ENCODE measurements around the gene TOR4A.
A peak's percentile ranks its signal among the peaks of the same experiment; 100 is the strongest.
"Not testable (repeated sequence)": the region's sequence is repeated elsewhere in the genome, so short reads cannot be mapped to it uniquely, and the experiment has no call there.

Gene TOR4A

DNA sequence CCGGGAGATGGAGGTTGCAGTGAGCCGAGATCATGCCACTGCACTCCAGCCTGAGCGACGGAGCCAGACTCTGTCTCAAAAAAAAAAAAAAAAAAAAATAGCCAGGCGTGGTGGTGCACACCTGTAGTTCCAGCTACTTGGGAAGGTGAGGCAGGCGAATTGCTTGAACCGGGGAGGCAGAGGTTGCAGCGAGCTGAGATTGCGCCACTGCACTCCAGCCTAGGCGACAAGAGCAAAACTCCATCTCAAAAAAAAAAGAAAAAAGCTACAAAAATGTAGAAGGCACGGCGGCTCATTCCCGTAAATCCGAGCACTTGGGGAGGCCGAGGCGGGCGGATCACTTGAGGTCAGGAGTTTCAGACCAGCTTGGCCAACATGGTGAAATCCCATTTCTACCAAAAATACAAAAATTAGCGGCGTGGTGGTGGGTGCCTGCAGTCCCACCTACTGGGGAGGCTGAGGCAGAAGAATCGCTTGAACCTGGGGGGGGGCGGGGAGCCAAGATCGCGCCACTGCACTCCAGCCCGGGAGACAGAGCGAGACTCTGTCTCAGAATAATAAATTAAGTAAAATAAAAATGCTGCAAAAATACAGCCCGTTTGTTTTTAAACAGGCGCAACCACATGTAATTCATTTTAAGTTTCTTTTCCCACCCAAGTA, 37.9 kb upstream of the TOR4A start:
- not testable (repeated sequence) for DNase-seq

DNA sequence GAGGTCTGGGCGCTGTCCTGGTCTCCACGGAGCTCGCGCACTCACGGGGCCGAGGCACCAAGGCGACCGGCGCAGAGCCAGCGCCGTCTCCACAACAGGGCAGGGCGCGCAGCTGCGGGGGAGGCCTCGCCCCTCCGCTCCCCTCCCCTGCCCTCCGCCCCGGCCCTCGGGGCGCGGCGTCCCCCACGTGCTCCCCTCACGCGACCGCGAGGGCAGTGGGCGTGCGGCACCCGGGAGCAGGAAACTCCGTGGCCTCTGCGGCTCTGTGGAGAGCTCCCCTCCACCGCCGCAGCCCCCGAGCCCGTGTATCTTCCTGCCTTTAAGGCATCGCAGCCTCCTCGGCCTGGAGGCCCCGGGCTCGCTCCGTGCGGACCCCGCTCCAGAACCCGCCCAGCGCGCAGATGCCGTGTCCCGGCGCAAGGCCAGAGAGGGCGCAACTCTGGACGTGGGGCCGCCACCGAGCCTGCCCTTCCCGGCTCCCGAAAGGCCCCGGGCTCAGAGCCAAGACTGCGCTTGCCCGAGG, 37.1 kb upstream of the TOR4A start:
- peak; percentile 92 for DNase-seq

DNA sequence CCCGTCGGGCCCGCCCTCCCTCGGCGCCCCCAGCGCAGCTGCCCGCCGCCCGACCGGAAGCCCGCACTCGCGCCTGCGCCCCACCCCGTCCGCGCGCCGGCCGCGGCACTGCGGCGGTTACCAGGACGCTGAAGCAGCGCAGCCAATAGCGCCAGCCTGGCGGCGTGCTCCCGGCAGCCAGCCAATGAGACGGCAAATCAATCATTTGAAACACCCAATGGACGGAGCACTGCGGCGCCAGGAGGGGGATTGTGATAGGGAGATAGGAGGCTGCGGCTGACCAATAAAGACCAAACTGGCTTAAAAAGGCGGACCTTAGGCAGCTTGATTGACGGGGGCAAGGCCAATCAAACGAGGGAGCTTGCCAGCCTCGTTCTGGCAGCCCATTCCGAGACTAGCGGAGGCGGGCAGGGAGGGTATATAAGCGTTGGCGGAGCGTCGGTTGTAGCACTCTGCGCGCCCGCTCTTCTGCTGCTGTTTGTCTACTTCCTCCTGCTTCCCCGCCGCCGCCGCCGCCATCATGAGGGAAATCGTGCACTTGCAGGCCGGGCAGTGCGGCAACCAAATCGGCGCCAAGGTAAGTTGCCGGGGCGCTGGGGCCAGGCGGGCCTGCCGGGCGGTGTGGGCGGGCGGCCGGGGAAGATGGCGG, 36.6 kb upstream of the TOR4A start, which contains the start of gene TUBB4B:
Gene TUBB4B (plus strand): TSS at position 447 of the 649 bp plus-strand sequence. CDS start 74 bp downstream, at position 521.
- peak; percentile 100 for DNase-seq

DNA sequence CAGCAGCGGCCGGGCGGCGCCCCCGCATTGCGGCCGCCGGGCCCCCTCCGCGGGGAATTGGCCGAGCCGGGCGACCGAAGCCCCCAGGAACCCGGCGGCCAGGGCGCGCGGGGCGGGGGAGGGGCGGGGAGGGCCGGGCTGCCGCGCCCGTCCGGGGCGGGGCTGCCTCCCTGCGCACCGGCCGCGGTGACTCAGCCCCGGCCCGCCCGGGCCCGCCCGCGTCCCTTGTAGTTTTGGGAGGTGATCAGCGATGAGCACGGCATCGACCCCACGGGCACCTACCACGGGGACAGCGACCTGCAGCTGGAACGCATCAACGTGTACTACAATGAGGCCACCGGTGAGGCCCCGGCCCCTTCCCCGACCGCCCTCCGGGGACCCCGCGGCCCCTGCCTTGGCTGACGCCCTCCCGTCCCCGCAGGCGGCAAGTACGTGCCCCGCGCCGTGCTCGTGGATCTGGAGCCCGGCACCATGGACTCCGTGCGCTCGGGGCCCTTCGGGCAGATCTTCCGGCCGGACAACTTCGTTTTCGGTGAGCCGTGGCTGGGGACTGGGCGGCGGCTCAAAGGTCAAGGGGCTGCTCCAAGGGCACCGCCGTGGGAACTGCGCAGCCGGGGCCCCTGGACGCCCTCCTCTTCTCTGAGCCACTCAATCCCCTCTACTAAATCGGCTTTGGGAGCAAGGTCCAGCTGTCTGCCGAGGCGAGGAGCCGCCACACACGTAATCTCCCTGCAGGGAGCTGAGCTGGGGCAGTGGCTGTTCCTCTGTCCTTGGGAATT, 35.8 kb upstream of the TOR4A start:
- peak; percentile 66 for DNase-seq

DNA sequence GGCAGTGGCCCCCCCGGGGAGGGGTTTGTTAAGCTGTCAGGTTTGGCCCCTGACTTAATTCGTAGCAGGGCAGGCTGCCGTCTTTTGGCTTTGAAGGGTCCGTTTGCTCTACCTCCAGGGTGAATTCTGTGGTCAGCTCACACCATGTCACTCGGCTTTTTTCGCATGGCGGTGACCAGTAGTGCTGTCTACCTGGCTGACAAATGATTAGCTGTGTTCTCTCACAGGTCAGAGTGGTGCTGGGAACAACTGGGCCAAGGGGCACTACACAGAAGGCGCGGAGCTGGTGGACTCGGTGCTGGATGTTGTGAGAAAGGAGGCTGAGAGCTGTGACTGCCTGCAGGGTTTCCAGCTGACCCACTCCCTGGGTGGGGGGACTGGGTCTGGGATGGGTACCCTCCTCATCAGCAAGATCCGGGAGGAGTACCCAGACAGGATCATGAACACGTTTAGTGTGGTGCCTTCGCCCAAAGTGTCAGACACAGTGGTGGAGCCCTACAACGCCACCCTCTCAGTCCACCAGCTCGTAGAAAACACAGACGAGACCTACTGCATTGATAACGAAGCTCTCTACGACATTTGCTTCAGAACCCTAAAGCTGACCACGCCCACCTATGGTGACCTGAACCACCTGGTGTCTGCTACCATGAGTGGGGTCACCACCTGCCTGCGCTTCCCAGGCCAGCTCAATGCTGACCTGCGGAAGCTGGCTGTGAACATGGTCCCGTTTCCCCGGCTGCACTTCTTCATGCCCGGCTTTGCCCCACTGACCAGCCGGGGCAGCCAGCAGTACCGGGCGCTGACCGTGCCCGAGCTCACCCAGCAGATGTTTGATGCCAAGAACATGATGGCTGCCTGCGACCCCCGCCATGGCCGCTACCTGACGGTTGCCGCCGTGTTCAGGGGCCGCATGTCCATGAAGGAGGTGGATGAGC, 35.0 kb upstream of the TOR4A start:
- no peak for DNase-seq

DNA sequence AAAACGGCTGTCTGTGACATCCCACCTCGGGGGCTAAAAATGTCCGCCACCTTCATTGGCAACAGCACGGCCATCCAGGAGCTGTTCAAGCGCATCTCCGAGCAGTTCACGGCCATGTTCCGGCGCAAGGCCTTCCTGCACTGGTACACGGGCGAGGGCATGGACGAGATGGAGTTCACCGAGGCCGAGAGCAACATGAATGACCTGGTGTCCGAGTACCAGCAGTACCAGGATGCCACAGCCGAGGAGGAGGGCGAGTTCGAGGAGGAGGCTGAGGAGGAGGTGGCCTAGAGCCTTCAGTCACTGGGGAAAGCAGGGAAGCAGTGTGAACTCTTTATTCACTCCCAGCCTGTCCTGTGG, 34.3 kb upstream of the TOR4A start:
- not testable (repeated sequence) for DNase-seq

DNA sequence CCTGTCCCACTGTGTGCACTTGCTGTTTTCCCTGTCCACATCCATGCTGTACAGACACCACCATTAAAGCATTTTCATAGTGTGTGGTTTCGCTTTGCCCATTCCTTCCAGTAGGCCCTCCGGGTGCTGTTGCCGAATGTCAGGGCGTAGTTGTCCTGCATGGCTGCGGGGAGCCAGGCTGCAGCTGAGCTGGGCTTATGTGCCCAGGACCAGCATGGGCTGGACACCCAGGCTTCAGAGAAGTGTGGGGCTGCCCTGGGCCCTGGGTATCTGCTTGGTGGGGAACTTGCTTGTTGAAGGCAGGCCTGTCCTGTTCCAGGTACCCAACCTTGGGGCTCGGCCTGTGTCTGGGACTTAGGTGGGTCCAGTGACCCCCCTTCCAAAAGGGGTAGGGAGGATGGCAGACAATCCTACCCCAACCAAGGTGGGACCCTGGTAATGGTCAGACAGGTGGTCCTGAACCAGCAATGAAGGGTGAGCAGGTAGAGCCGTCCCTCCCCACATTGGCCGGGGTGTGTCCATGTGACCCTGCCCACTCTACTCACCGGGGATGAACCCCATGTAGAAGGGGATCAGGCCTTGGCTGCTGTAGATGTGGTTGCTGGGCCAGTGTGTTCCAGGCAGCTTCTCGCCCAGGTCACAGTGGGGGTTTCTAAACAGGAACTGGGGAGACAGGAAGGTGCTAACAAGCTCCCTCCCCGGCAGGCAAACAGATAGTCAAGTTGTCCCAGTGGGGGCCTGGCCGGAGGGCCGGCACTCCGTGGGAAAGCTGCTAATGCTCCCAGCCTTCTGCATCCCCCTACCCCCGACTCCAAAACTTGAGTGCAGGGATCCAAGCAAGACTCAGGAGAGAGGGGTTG, 33.7 kb upstream of the TOR4A start:
- DNase-seq, result peak; percentile 85

DNA sequence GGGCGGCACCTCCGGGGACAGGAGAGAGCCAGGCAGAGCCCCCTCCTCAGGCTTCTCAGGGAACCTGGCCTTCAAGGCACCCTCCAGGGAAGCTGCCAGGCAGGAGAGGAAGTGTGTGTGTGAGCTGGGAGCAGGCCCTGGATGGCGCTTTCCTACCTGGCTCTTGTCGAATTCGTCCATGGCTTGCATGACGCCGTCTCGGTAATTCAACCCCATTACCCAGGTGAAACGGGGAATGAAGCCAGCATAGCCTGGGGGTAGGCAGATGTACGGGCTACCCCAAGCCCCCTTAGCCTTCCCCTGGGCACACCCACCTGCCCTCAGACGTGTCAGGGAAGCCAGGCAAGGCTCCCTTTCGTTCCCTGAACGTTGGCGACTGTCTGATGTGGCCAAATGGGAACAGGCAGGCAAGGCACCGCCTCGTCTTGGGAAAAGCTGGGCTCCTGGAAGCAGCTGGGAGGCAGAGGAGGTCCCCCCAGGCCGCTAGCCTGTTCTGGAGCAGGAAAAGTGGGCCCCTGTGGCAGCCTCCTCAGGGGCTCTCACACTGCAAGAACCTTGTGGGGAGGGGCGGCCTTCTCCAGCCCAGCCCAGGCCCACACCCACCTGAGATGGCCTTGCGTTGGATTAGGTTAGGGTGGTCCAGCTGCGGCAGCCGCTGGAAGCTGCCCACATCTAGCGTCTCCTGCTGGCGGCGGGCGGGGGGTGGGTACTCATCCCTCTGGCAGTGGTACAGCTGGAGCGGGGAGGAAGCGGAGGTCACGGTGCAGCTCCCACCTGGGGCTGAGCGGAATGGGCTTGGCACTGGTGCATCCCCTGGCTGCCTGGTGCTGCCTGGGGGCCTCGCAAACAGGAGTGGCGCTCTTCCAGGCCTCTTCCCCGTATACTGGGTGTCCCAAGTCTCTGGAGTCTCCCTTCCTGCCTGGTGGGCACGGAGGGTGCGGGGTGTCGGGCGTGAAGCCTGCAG, 32.8 kb upstream of the TOR4A start:
- peak; percentile 90 for DNase-seq

DNA sequence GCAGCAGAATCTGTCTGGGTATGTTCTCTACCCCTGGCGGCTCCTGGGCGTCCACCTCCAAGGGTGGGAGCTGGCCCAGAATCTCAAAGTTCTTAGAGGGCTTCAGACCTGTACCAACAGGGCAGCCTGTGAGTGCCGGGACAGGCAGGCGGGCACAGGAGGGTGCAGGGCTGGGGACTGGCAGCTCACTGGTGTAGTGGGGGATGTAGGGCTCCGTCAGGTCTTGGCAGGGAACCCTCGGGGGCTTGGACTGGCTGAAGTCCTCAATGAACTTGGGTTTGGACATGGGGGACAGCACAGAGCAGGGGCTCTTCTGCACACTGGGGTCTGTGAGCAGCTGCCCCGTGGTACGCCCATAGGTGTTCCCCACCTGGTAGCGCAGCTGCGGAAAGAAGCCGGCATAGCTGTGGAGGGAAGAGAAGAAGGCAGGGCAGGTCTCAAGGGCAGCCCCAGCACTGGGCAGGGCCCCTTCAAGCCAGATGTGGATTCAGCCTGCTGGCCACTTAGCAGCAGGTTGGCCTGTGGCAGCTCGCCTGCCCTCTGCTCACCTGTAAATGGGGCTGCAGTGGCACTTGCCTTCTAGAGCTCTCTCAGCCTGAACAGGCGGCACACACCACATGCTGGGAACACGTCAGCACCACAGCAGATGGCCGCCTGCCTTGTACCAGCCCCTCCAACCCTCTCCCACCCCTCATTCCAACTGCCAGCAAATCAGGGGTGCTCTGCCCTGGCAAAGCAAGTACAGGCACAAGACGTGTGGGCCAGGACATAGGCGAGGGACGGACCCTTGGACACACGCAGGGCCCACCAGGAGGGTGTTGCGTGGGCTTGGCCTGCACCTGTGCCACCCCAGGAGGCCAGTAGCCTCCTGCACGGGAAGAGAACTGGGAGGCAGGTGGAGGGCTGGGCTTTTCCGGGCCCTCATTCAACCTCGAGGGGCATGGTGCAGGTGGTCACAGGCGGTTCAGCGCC, 31.8 kb upstream of the TOR4A start:
- DNase-seq, result peak; percentile 82

DNA sequence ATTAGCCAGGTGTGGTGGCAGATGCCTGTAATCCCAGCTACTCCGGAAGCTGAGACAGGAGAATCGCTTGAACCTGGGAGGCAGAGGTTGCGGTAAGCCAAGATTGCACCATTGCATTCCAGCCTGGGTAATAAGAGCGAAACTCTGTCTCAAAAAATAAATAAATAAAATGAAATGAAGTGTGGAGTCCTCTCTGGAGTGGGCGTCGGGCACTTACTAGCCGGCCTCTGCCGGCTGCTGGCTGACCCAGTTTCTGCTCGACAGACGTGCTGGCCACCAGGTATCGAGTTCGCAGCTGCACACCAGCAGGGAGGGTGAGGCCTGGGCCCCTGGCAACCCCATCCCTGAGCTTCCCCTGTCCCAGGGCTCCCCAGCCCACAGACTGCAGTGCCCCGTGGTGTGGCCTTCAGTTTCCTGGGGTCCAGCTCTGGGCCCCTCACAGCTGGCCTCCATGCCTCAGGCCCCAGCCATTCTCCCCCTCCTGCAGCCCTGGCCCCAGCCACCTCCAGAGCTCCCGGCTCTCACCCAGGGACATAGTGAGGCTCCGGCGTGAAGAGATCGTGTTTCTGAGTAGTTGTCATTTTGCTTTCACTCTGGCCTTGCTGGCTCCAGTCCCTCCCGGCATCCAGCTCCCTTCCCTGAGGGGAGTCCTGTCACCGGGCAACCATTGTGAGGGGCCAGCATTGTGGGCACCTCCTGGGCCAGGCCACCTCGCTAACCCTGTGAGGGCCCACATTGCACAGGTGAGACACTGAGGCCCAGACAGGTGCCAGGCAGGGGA, 30.2 kb upstream of the TOR4A start:
- no peak for DNase-seq

DNA sequence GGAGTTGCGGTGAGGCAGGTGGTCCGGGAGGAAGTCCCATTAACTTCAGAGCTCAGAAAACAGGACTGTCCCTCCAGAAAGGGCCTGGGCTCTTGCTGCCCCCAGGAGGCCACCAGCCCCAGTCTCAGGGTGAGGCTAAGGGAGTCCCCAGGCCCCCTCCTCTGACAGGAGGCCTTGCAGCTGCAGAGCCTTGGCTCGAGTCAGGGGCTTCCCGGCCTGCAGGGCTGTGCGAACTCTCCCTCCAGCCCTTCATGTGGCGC, 29.7 kb upstream of the TOR4A start:
- no peak for DNase-seq

DNA sequence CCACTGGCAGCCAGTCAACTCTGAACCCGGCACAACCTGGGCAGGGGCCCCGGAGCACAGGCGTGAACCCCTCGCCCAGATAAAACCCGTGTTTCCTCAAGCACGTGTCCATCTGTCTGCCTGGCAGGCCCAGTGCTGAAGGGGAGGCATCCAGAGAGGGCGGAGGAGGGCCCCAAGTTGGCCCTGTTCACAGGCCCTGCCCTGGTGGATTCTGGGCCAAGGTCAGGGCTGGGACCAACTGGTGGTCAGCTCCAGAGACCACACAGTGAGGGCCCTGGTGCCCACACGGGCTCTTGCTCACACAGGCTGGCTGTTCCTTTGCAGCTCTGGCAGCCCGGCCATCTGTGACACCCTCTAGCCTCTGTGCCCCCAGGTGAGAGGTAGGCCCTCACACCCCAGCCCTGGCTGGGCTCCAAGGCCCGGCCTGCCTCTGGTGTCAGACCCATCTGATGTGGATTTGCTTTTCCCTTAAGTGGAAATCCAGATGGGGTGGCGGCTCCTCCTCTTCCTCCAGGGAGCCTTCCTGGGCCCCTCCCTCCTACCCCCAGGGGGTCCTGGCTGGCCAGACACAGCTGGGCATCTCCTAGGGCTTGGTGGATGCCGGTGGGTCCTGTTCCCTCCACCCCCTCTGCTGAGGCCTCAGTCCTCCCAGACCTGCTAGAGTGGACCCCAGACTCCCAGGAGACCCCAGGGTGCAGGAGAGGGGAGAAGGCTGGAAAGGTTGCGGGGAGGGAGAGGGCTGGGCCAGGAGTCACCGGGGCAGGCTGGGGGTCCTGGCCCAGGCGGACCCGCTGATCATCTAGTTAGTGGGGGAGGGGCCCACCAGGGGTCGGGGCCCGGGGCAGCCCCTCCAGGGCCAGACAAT, 27.0 kb upstream of the TOR4A start:
- DNase-seq, result peak; percentile 75

DNA sequence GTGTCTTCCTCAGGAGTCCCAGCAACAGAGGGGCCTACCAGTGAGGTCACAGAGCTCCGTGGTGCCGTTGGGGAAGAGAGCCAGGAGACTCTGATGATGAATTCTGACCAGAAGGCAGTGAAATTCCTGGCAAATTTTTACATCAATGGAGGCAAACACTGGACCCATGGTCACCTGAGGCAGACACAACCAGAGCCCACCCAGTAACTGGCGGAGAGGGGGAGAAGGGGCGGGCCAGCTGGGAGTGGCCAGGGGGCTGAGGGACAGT, 26.4 kb upstream of the TOR4A start, which contains the start of gene STPG3:
Gene STPG3 (plus strand): TSS at position 93 of the 268 bp plus-strand sequence. CDS start 1 bp downstream, at position 94.
- DNase-seq, result no peak

DNA sequence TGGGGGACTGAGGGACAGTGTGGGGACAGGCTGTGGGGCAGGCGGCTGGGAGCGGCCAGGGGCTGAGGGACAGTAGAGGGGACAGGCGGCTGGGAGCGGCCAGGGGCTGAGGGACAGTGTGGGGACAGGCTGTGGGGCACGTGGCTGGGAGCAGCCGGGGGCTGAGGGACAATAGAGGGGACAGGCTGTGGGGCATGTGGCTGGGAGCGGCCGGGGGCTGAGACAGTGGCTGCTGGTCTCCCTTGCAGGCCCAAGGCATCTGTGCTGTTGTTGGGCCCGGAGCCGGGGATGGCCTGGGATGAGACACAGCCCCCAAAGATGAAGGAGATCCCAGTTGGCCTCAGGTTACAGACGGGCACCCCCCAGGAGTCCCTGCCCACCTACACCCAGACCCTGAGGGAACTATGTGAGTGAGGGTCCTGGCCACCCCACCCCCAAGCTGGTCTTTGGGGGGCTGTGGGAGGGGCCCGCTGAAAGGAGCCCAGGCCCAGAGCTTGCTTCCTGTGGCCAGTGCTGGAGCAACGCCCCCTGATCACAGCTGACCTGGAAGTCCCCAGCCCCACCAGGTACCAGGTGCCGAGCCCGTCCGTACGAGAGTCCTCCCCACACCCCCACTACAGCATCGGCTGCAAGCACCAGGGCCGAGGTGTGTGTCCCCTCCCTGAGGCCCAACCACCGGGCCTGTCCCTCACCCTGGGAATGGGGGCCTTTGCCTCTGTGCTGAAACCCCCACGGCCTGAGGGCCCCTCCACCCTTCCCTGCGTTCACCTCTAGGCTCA, 25.8 kb upstream of the TOR4A start:
- no peak for DNase-seq

DNA sequence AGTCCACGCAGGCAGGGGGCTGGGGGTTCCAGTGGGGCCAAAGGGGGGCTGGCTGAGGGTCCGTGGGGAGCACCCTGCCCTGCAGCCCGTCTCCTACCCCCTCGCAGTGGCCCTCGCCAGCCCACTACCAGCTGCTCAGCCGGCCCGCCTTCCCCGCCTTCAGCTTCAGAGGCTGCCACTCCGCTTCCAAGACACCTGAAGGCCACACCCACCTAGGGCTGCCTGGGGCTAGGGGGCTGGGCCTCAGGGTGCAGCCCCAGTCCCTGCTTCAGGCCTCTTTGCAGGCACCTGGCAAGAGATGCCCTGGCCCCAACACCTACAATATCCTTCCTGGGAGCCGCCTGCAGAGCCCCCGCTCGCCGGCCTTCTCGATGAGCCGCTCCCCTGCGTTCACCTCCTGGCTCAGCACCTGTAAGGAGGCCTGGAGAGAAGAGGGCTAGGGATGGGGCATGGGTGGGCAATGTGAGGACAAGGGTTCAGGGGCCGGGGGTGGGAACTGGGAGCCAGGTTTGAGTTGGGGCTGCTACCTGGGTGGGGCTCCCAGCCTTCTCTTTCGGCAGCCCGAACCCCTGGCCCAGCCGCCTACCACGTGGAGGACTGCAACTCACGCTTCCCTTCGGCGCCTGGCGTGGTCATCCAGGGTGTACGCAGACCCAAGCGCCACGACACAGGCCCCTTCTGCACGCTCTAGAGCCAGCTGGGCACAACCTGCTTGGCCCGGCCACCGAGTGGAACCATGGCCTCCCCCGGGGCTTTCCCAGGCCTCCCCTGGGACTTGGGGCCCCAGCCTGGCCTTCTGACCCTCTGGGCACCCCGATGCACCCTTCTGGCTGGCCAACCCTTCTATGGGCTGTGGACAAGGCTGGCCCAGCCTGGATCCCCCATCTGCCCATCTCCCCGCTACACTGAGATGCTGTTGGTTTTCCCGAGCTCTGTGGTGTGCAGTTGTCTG, 24.7 kb upstream of the TOR4A start:
- peak; percentile 72 for DNase-seq
